Smooth muscle cell (in vitro differentiated cells): Measurements from ENCODE around the gene CA10. TPM values are rescaled to one million over a fixed set of nuclear protein-coding genes. Genes with fewer than 3 reads are reported as not detected.

ENCODE experiments used
- DNase-seq: peaks from one replicate; lab custom pipeline; 2025; ENCODE audit not compliant: unreplicated experiment; lab: John Stamatoyannopoulos, UW
- H2AFZ ChIP-seq: fragments of 200-600 bp; sonication (generic); 2 replicates; pipeline ENCODE4 v1.6.0; 2016; ENCODE audit warnings: antibody characterized with exemption, low read depth, mild to moderate bottlenecking
- H3F3A ChIP-seq: fragments of 200-600 bp; sonication (generic); 2 replicates; pipeline ENCODE4 v1.6.0; 2017; ENCODE audit warnings: antibody characterized with exemption, low read depth
- H3K27ac ChIP-seq: fragments of 200-600 bp; sonication (generic); 2 replicates; pipeline ENCODE4 v1.5.1; 2016; ENCODE audit warnings: low read depth, mild to moderate bottlenecking
- H3K27me3 ChIP-seq: fragments of 200-600 bp; sonication (generic); 2 replicates; pipeline ENCODE4 v1.6.1; 2016; ENCODE audit warnings: low read depth, mild to moderate bottlenecking
- H3K36me3 ChIP-seq: fragments of 200-600 bp; sonication (generic); 2 replicates; pipeline ENCODE4 v1.5.1; 2016; ENCODE audit warnings: low read depth
- H3K4me1 ChIP-seq: fragments of 200-600 bp; sonication (generic); 2 replicates; pipeline ENCODE4 v1.5.1; 2016; ENCODE audit warnings: low read depth
- H3K4me2 ChIP-seq: fragments of 200-600 bp; sonication (generic); 2 replicates; pipeline ENCODE4 v1.6.0; 2016; ENCODE audit warnings: mild to moderate bottlenecking
- H3K4me3 ChIP-seq: fragments of 200-600 bp; sonication (generic); 2 replicates; pipeline ENCODE4 v1.5.1; 2016; ENCODE audit warnings: mild to moderate bottlenecking
- H3K79me2 ChIP-seq: fragments of 200-600 bp; sonication (generic); 2 replicates; pipeline ENCODE4 v1.6.0; 2016; ENCODE audit warnings: low read depth, mild to moderate bottlenecking
- H3K9ac ChIP-seq: fragments of 200-600 bp; sonication (generic); 2 replicates; pipeline ENCODE4 v1.6.0; 2016; ENCODE audit warnings: low read depth
- H3K9me3 ChIP-seq: fragments of 200-600 bp; sonication (generic); replicated peaks from 2 replicates; pipeline ENCODE4 v1.5.1; 2016; ENCODE audit warnings: low read depth
- H4K20me1 ChIP-seq: fragments of 200-600 bp; sonication (generic); 2 replicates; pipeline ENCODE4 v1.6.0; 2016; ENCODE audit warnings: low read depth
- WGBS: methylation state at CpG from one replicate; pipeline ENCODE4 v1.1.7; 2016; ENCODE audit warnings: low lambda C conversion rate; 5-methylcytosine and 5-hydroxymethylcytosine counted together
- polyA plus RNA-seq: library from polyadenylated mRNA; unstranded; fragments of >200 nt; fragmentation: Nextera tagmentation; extraction: Ambion mirVana; gene quantifications from 2 replicates; pipeline ENCODE4 v1.2.1, GENCODE V29; 2016
- total RNA-seq: library from RNA; depleted of rRNA; stranded (reverse); fragments of >200 nt; gene quantifications from 2 replicates; pipeline ENCODE4 v1.2.3, GENCODE V29; 2014
- TF ChIP-seq, protein P1 (sequence below): fragments of 200-600 bp; sonication (generic); IDR thresholded peaks from 2 replicates; pipeline ENCODE4 v1.5.1; 2017; ENCODE audit warnings: borderline replicate concordance, mild to moderate bottlenecking, antibody characterized with exemption; ENCODE audit not compliant: insufficient read depth, poor library complexity, severe bottlenecking

Gene CA10
- total and polyA plus RNA-seq, 2 experiments from 2014 or later: 0.54 TPM; not detected in 1

DNA sequence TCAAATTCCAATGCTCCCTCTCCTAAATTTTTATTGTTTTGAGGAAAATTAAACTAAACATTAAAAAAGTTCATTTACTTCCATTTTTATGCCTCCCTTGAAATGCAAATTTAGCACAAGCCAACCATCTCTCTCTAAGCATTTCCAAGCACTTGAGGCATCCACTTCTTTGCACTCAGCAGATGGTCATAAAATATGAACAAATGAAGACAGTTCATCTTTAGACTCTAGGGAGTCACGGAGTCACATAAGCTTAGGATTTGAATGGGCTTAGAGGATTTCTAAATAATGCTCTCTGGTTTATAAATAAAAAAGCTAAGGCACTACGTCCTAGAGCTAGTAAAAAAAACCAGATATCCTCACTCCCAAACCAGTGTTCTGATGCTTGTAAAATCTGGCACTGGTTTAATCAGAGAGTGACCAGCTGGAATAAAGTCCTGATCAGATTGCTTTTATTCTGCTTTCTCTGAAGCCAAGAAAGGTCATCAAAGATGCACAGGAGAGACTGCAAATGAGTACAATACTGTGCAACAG is 204.2 kb downstream of the CA10 start:
- TF ChIP-seq, protein P1, sequence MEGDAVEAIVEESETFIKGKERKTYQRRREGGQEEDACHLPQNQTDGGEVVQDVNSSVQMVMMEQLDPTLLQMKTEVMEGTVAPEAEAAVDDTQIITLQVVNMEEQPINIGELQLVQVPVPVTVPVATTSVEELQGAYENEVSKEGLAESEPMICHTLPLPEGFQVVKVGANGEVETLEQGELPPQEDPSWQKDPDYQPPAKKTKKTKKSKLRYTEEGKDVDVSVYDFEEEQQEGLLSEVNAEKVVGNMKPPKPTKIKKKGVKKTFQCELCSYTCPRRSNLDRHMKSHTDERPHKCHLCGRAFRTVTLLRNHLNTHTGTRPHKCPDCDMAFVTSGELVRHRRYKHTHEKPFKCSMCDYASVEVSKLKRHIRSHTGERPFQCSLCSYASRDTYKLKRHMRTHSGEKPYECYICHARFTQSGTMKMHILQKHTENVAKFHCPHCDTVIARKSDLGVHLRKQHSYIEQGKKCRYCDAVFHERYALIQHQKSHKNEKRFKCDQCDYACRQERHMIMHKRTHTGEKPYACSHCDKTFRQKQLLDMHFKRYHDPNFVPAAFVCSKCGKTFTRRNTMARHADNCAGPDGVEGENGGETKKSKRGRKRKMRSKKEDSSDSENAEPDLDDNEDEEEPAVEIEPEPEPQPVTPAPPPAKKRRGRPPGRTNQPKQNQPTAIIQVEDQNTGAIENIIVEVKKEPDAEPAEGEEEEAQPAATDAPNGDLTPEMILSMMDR: no peak
- H3K36me3 ChIP-seq: no peaks in the 10 kb centered on the region
- H3K27me3 ChIP-seq: peaks cover 5% of the 10 kb centered on the region
- DNase-seq: no peak
- H3K9ac ChIP-seq: no peak overlapping the region
- H3K4me1 ChIP-seq: no peaks in the 10 kb centered on the region
- H3F3A ChIP-seq: no peaks in the 10 kb centered on the region
- no peak overlapping the region for H3K27ac ChIP-seq
- no peak overlapping the region for H2AFZ ChIP-seq
- H3K79me2 ChIP-seq: no peaks in the 10 kb centered on the region
- no peak overlapping the region for H3K4me2 ChIP-seq
- 12% methylated on average over 2 of the region's 2 CpGs for WGBS
- H3K9me3 ChIP-seq: no peaks in the 10 kb centered on the region
- no peaks in the 10 kb centered on the region for H4K20me1 ChIP-seq
- H3K4me3 ChIP-seq: no peak overlapping the region

DNA sequence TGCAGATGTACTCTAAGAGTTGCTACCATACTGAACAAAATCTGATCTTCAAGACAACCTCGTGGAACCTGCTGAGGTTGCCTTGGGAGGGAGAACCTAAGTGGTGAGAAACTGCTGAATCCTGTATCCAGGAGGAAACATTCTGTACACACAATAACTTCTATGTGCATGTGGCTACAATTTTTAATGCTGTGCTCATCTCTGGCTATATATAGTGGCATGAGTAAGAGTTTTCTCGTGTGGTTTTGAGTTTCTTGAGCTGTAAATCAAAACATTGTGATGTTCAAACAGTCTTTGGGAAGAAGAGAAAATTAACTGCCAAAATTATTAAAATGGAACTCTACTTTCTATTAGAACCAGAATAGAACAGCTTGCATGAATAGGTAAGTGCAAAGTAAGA is 206.8 kb downstream of the CA10 start:
- H3K9me3 ChIP-seq: no peaks in the 10 kb centered on the region
- H3K36me3 ChIP-seq: no peaks in the 10 kb centered on the region
- H4K20me1 ChIP-seq: no peaks in the 10 kb centered on the region
- H3K27ac ChIP-seq: no peak overlapping the region
- no peak overlapping the region for H3K4me2 ChIP-seq
- peaks cover 5% of the 10 kb centered on the region for H3K27me3 ChIP-seq
- no peak overlapping the region for H3K4me3 ChIP-seq
- H3K9ac ChIP-seq: no peak overlapping the region
- no peaks in the 10 kb centered on the region for H3F3A ChIP-seq
- 14% methylated on average over 2 of the region's 2 CpGs for WGBS
- H3K79me2 ChIP-seq: no peaks in the 10 kb centered on the region
- TF ChIP-seq, protein P1: no peak
- no peak for DNase-seq
- no peaks in the 10 kb centered on the region for H3K4me1 ChIP-seq
- H2AFZ ChIP-seq: no peak overlapping the region

DNA sequence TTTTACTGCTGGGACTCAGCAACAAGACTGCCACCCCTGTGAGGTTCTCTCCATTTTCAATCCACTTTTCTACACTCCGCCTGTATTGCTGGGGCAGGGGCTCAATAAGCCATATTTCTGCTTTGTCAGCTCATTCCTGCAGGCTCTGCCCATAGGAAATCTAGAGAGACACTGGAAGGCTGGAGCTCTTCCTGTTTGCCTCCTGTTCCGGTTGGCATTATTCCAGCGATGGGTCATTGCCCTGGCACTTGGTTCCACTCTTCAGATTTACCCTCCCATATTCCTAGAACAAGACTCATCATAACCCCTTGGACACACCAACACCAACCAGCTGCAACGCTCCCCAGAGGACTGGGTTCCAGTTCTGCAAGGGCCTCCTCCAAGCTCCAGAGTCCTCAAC is 210.4 kb downstream of the CA10 start:
- H3K4me2 ChIP-seq: no peak overlapping the region
- H2AFZ ChIP-seq: no peak overlapping the region
- H4K20me1 ChIP-seq: no peaks in the 10 kb centered on the region
- TF ChIP-seq, protein P1: no peak
- no peaks in the 10 kb centered on the region for H3K79me2 ChIP-seq
- no peaks in the 10 kb centered on the region for H3F3A ChIP-seq
- H3K9ac ChIP-seq: no peak overlapping the region
- H3K4me3 ChIP-seq: no peak overlapping the region
- H3K27me3 ChIP-seq: no peaks in the 10 kb centered on the region
- DNase-seq: no peak
- H3K9me3 ChIP-seq: no peaks in the 10 kb centered on the region
- no peak overlapping the region for H3K27ac ChIP-seq
- no peaks in the 10 kb centered on the region for H3K4me1 ChIP-seq
- H3K36me3 ChIP-seq: no peaks in the 10 kb centered on the region
- WGBS: 96% methylated on average over 4 of the region's 4 CpGs

DNA sequence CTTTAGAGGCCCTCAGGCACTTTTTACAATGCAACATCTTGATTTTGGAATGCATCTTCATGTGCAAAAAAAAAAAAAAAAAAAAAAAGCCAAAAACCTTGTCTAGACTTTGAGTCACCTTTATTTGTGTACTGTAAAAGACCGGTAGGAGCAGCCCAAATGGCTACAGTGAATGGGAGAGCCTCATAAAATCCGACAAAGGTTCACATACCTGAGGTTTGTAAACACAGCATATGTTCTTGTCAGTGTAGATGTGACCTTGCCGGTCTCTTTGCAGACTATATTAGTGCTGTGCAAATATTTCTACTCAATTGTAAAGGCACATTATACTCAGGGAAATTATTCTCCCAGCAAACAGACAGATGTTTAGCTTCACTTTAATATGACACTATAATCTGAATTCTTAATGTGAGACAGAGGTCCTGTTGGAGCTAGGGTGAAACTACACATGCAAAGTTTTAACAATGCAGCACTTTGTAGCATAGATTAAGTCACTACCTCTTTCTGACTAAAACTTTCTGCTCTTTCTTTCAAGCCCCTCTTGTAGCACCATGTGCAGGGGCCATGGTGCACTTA is 211.3 kb downstream of the CA10 start:
- Histone ChIP-seq H3K27ac (no peak overlapping the region), H3K27me3 (no peaks in the 10 kb centered on the region), H3F3A (no peaks in the 10 kb centered on the region), H3K36me3 (no peaks in the 10 kb centered on the region), H3K79me2 (no peaks in the 10 kb centered on the region), H3K4me1 (no peaks in the 10 kb centered on the region), H3K4me2 (no peak overlapping the region), H4K20me1 (no peaks in the 10 kb centered on the region), H3K9ac (no peak overlapping the region), H3K9me3 (no peaks in the 10 kb centered on the region), H3K4me3 (no peak overlapping the region), H2AFZ (no peak overlapping the region)
- WGBS: 78% methylated on average over 3 of the region's 3 CpGs
- no peak for DNase-seq
- TF ChIP-seq, protein P1: no peak
